ENCODE data around the gene PTGES3.

DNA sequence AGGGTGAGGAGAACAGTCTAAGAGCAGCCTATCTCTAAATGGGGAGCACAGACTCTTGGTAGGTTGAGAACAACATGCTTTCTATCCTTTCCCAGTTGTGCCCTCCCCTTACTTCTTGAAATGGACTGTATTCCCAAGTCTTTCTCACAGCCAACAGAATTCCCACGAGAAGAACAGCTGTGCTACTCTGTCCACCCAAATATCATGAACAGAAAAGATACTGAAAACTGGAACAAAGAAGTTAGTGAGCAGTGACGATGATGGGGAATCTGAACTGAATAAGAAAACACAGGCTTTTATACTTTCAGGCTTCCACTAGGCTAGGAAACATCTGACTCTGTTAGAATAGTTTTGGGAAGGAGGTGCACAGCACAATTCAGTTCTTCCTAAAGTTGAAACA lies 33.6 kb upstream of the PTGES3 start:
- TF ChIP-seq JUNB (IDR thresholded peaks at IDR 0.05): no peak
- TF ChIP-seq, protein P1, sequence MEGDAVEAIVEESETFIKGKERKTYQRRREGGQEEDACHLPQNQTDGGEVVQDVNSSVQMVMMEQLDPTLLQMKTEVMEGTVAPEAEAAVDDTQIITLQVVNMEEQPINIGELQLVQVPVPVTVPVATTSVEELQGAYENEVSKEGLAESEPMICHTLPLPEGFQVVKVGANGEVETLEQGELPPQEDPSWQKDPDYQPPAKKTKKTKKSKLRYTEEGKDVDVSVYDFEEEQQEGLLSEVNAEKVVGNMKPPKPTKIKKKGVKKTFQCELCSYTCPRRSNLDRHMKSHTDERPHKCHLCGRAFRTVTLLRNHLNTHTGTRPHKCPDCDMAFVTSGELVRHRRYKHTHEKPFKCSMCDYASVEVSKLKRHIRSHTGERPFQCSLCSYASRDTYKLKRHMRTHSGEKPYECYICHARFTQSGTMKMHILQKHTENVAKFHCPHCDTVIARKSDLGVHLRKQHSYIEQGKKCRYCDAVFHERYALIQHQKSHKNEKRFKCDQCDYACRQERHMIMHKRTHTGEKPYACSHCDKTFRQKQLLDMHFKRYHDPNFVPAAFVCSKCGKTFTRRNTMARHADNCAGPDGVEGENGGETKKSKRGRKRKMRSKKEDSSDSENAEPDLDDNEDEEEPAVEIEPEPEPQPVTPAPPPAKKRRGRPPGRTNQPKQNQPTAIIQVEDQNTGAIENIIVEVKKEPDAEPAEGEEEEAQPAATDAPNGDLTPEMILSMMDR (IDR thresholded peaks at IDR 0.05): no peak
- no peak for TF ChIP-seq CHD2 (IDR thresholded peaks at IDR 0.05; ENCODE audit: low read length, partially characterized antibody)
- TF ChIP-seq FOSL2 (IDR thresholded peaks at IDR 0.05): no peak
- TF ChIP-seq FOSL2 (CRISPR knock-in tag; IDR thresholded peaks at IDR 0.05): no peak
- no peak for TF ChIP-seq KDM5A (IDR thresholded peaks at IDR 0.05)
- TF ChIP-seq RAD21 (conservative IDR thresholded peaks at IDR 0.05 in 1 of 2, IDR thresholded peaks at IDR 0.05 in 1 of 2): no peak
- TF ChIP-seq RCOR1 (IDR thresholded peaks at IDR 0.05; ENCODE audit: low read depth, low read length): no peak
- TF ChIP-seq HEYL (CRISPR knock-in tag; IDR thresholded peaks at IDR 0.05): no peak
- no peak for TF ChIP-seq FOSB (CRISPR knock-in tag; IDR thresholded peaks at IDR 0.05)
- no peak for TF ChIP-seq RFX5 (IDR thresholded peaks at IDR 0.05)
- TF ChIP-seq POLR2A (IDR thresholded peaks at IDR 0.05; ENCODE audit: low read length): no peak
- no peak for TF ChIP-seq ESRRA (IDR thresholded peaks at IDR 0.05; ENCODE audit: borderline replicate concordance, low read length)

Data from A549 (cell line).